IMR-90 (cell line): Measurements from ENCODE around the gene MS4A2. TPM values are rescaled to one million over a fixed set of nuclear protein-coding genes. Genes with fewer than 3 reads are reported as not detected.

Source experiments
- ATAC-seq: fragments of 200-7000 bp; cut with Tn5 transposase; 2 replicates; pipeline ENCODE4 v1.9.1; 2020; ENCODE audit warnings: low read depth, mild to moderate bottlenecking, moderate library complexity
- BruUV-seq: library from RNA; stranded (reverse); fragments of 400-500 nt; replicated peaks from 2 replicates; lab custom pipeline; 2021; lab: Mats Ljungman, UMichigan
- CTCF ChIA-PET: fragments of 300-600 bp; formaldehyde crosslinking; extraction: SDS; loops from one replicate; lab custom pipeline; 2021; ENCODE audit warnings: antibody characterized with exemption; lab: Yijun Ruan, JAX
- POLR2A ChIA-PET: fragments of 300-600 bp; sonication (Branson Sonifier 250); formaldehyde crosslinking; loops from one replicate; lab custom pipeline; 2022; ENCODE audit warnings: antibody characterized with exemption; ENCODE audit not compliant: unreplicated experiment; lab: Charles Lee
- DNase-seq: peaks from one replicate; pipeline ENCODE4 v3.0.0; 2013
- H2AFZ ChIP-seq: replicated peaks from 2 replicates; pipeline ENCODE3; 2013; ENCODE audit warnings: low read length, mild to moderate bottlenecking; ENCODE audit not compliant: poor library complexity
- H2AK5ac ChIP-seq: 2 replicates; pipeline ENCODE4 v1.6.1; 2013; ENCODE audit warnings: low read depth, low read length, inconsistent platforms
- H2AK9ac ChIP-seq: replicated peaks from 2 replicates; pipeline ENCODE3; 2013; ENCODE audit warnings: mild to moderate bottlenecking, low read depth, low read length, moderate library complexity; ENCODE audit not compliant: poor library complexity
- H2BK120ac ChIP-seq: 2 replicates; pipeline ENCODE4 v1.6.1; 2013; ENCODE audit warnings: low read depth, low read length, inconsistent platforms
- H2BK15ac ChIP-seq: 3 replicates; pipeline ENCODE4 v1.6.1; 2013; ENCODE audit warnings: low read depth, low read length, inconsistent platforms
- H2BK20ac ChIP-seq: 2 replicates; pipeline ENCODE4 v1.6.1; 2013; ENCODE audit warnings: low read depth, mild to moderate bottlenecking, inconsistent platforms, low read length, moderate library complexity
- H2BK5ac ChIP-seq: 2 replicates; pipeline ENCODE4 v1.6.1; 2013; ENCODE audit warnings: mild to moderate bottlenecking, low read depth, low read length, inconsistent platforms; ENCODE audit not compliant: poor library complexity, severe bottlenecking
- H3K14ac ChIP-seq: replicated peaks from 2 replicates; pipeline ENCODE4 v1.6.1; 2013; ENCODE audit warnings: low read depth, low read length, inconsistent platforms
- H3K18ac ChIP-seq: 2 replicates; pipeline ENCODE4 v1.6.1; 2013; ENCODE audit warnings: low read depth, low read length, control low read depth
- H3K23ac ChIP-seq: 2 replicates; pipeline ENCODE4 v1.6.1; 2013; ENCODE audit warnings: low read depth, low read length, inconsistent platforms
- H3K27ac ChIP-seq: 2 replicates; pipeline ENCODE4 v1.5.1; 2013; ENCODE audit warnings: mild to moderate bottlenecking, control low read depth, low read length; ENCODE audit not compliant: insufficient read depth
- H3K27me3 ChIP-seq: 2 replicates; pipeline ENCODE4 v1.6.1; 2013; ENCODE audit warnings: low read length; ENCODE audit not compliant: control insufficient read depth, insufficient read depth
- H3K36me3 ChIP-seq: 2 replicates; pipeline ENCODE4 v1.6.1; 2013; ENCODE audit warnings: low read length, mixed read lengths; ENCODE audit not compliant: control insufficient read depth, insufficient read depth
- H3K4ac ChIP-seq: 2 replicates; pipeline ENCODE4 v1.6.1; 2013; ENCODE audit warnings: low read depth, low read length, inconsistent platforms
- H3K4me1 ChIP-seq: 2 replicates; pipeline ENCODE4 v1.6.1; 2013; ENCODE audit warnings: low read length, mixed read lengths; ENCODE audit not compliant: control insufficient read depth, insufficient read depth
- H3K4me2 ChIP-seq: 2 replicates; pipeline ENCODE4 v1.6.1; 2013; ENCODE audit warnings: low read depth, mild to moderate bottlenecking, control low read depth, low read length, moderate library complexity
- H3K4me3 ChIP-seq: 2 replicates; pipeline ENCODE4 v1.5.1; 2013; ENCODE audit warnings: low read depth, mild to moderate bottlenecking, control low read depth, low read length, moderate library complexity; ENCODE audit not compliant: insufficient read depth
- H3K56ac ChIP-seq: 2 replicates; pipeline ENCODE4 v1.6.1; 2013; ENCODE audit warnings: low read length, inconsistent platforms; ENCODE audit not compliant: insufficient read depth; ENCODE audit errors: extremely low read depth
- H3K79me1 ChIP-seq, 2 experiments: 2 replicates each; pipeline ENCODE4 v1.6.1; 2013; ENCODE audit warnings: low read length in 2 of 2, inconsistent platforms in 1 of 2, low read depth in 1 of 2
- H3K9ac ChIP-seq: 2 replicates; pipeline ENCODE4 v1.6.1; 2013; ENCODE audit warnings: low read depth, low read length, control low read depth
- H3K9me1 ChIP-seq: 2 replicates; pipeline ENCODE4 v1.6.1; 2013; ENCODE audit warnings: low read length, inconsistent platforms; ENCODE audit not compliant: insufficient read depth
- H3K9me3 ChIP-seq: 2 replicates; pipeline ENCODE4 v1.6.1; 2013; ENCODE audit warnings: low read length; ENCODE audit not compliant: control insufficient read depth, insufficient read depth
- H4K20me1 ChIP-seq: 2 replicates; pipeline ENCODE4 v1.6.1; 2013; ENCODE audit warnings: low read length, inconsistent platforms; ENCODE audit not compliant: insufficient read depth
- H4K5ac ChIP-seq: 2 replicates; pipeline ENCODE4 v1.6.1; 2013; ENCODE audit warnings: mild to moderate bottlenecking, low read depth, low read length, control low read depth
- H4K8ac ChIP-seq, 2 experiments: 2 replicates each; pipeline ENCODE4 v1.6.1; 2013; ENCODE audit warnings: low read depth in 2 of 2, low read length in 2 of 2, control low read depth in 1 of 2, inconsistent platforms in 1 of 2
- H4K91ac ChIP-seq: 2 replicates; pipeline ENCODE4 v1.6.1; 2013; ENCODE audit warnings: low read depth, low read length, inconsistent platforms; ENCODE audit not compliant: insufficient read depth
- BHLHE40 ChIP-seq: fragments of 150-350 bp; IDR thresholded peaks from 2 replicates; pipeline ENCODE4 v1.6.1; 2016; ENCODE audit warnings: mild to moderate bottlenecking, low read depth, low read length
- CEBPB ChIP-seq: IDR thresholded peaks from 2 replicates; pipeline ENCODE4 v1.6.1; 2012; ENCODE audit warnings: low read depth, low read length, improper control_type of control experiment
- CTCF ChIP-seq: conservative IDR thresholded peaks from 2 replicates; pipeline ENCODE4 v1.5.1; 2012; ENCODE audit warnings: mild to moderate bottlenecking, low read depth, low read length, improper control_type of control experiment
- ELK1 ChIP-seq: fragments of 150-350 bp; IDR thresholded peaks from 2 replicates; pipeline ENCODE4 v1.6.1; 2016; ENCODE audit warnings: low read depth, mild to moderate bottlenecking, low read length, moderate library complexity, borderline replicate concordance
- FOS ChIP-seq: fragments of 150-350 bp; IDR thresholded peaks from 2 replicates; pipeline ENCODE4 v1.6.1; 2016; ENCODE audit warnings: low read depth, low read length
- MAFK ChIP-seq: IDR thresholded peaks from 2 replicates; pipeline ENCODE4 v1.6.1; 2012; ENCODE audit warnings: low read depth, low read length, improper control_type of control experiment
- MAZ ChIP-seq: IDR thresholded peaks from 2 replicates; pipeline ENCODE4 v1.6.1; 2012; ENCODE audit warnings: low read depth, mild to moderate bottlenecking, low read length, improper control_type of control experiment, moderate library complexity, borderline replicate concordance
- MXI1 ChIP-seq: IDR thresholded peaks from 2 replicates; pipeline ENCODE4 v1.6.1; 2012; ENCODE audit warnings: low read depth, mild to moderate bottlenecking, low read length, moderate library complexity, borderline replicate concordance
- NFE2L2 ChIP-seq: fragments of 150-350 bp; IDR thresholded peaks from 2 replicates; pipeline ENCODE4 v1.6.1; 2016; ENCODE audit warnings: low read depth, mild to moderate bottlenecking, low read length
- POLR2A ChIP-seq: IDR thresholded peaks from 2 replicates; pipeline ENCODE4 v1.6.1; 2012; ENCODE audit warnings: mild to moderate bottlenecking, low read depth, low read length
- RCOR1 ChIP-seq: IDR thresholded peaks from 2 replicates; pipeline ENCODE4 v1.6.1; 2012; ENCODE audit warnings: mild to moderate bottlenecking, low read length, improper control_type of control experiment; ENCODE audit not compliant: insufficient replicate concordance
- RFX5 ChIP-seq: IDR thresholded peaks from 2 replicates; pipeline ENCODE4 v1.8.0; 2012; ENCODE audit warnings: low read depth, mild to moderate bottlenecking, low read length, moderate library complexity
- WGBS, 2 experiments: methylation state at CpG; one replicate each; pipeline versions ENCODE4 v1.1.5 to v1.1.7; 2013; ENCODE audit warnings: missing lambda C conversion rate in 2 of 2; ENCODE audit not compliant: insufficient read length in 1 of 2; ENCODE audit errors: extremely low coverage in 2 of 2; 5-methylcytosine and 5-hydroxymethylcytosine counted together
- dilution Hi-C: fragments of 300-500 bp; cut with HindIII; formaldehyde crosslinking; loops from one replicate; pipeline ENCODE4 v1.14.3; 2018; ENCODE audit warnings: low sequenced_read_pairs; ENCODE audit not compliant: unreplicated experiment
- in situ Hi-C: fragments of 300-500 bp; cut with MboI; formaldehyde crosslinking; loops from 3 replicates; pipeline ENCODE4 v1.14.3; 2019; ENCODE audit warnings: low sequenced_read_pairs, inconsistent platforms, mixed read lengths
- intact Hi-C: fragments of 100-400 bp; cut with micrococcal nuclease; formaldehyde crosslinking; loops from 2 replicates; pipeline ENCODE4 v1.10.0; 2022
- polyA plus RNA-seq, 3 experiments: library from polyadenylated mRNA; depleted of rRNA; stranded (reverse); fragments of >200 nt; gene quantifications; 2 replicates each; pipeline ENCODE4 v1.2.3, GENCODE V29; 2012; ENCODE audit warnings: low replicate concordance in 1 of 3
- total RNA-seq: library from RNA; depleted of rRNA; stranded (reverse); fragments of >200 nt; gene quantifications from 2 replicates; pipeline ENCODE4 v1.2.3, GENCODE V29; 2012
- TF ChIP-seq, protein P1 (sequence below): fragments of 150-350 bp; IDR thresholded peaks from 2 replicates; pipeline ENCODE4 v1.6.1; 2017; ENCODE audit warnings: mild to moderate bottlenecking, antibody characterized with exemption, low read length, low read depth

Gene MS4A2
- total and polyA plus RNA-seq, 2 of the 4 experiments (the other 2 are of a cell fraction) = not detected

DNA sequence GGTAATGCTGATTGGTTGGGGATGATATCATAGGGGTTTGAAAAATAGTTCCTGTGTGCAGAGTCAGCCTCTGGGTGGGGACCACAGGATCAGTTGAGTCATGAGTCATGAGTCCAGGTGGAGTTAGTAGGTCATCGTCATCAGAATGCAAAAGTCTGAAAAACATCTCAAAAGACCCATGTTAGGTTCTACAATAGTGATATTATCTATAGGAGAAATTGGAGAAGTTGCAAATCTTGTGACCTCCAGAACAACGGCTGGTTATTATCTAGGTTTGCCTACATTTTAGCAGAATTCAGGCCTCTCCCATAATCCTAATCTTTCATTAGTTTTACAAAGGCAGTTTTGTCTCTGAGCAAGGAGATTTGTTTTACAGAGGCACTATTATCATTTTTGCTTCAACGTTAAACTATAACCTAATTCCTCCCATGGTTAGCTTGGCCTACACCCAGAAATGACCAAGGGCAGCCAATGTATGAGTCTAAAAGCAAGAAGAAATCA, 38.9 kb downstream of the MS4A2 start:
- no peaks in the 10 kb centered on the region for H3K4me1 ChIP-seq
- H2AFZ ChIP-seq = no peak overlapping the region
- H2BK5ac ChIP-seq = no peak overlapping the region
- H4K8ac ChIP-seq = no peak overlapping the region
- peaks cover 2% of the 10 kb centered on the region; the same call in 1 of the 2 replicates for H3K9me3 ChIP-seq
- ChIA-PET POLR2A (no interaction called here), CTCF (no interaction called here)
- no peak overlapping the region for H2BK15ac ChIP-seq
- no peak overlapping the region for H2AK9ac ChIP-seq
- BruUV-seq = no TSS peak
- intact Hi-C loops = no loop called here
- H3K4me3 ChIP-seq = no peak overlapping the region
- H2BK20ac ChIP-seq = no peak overlapping the region
- H3K9me1 ChIP-seq = no peaks in the 10 kb centered on the region
- no peak for DNase-seq
- no CpG with 5 or more reads among the region's 3 CpGs for WGBS, 2 experiments
- no peak overlapping the region for H3K56ac ChIP-seq
- no peak overlapping the region for H3K23ac ChIP-seq
- H3K27me3 ChIP-seq = no peaks in the 10 kb centered on the region
- H3K4ac ChIP-seq = no peak overlapping the region
- H4K20me1 ChIP-seq = no peaks in the 10 kb centered on the region
- H3K4me2 ChIP-seq = no peak overlapping the region
- no peak overlapping the region for H2AK5ac ChIP-seq
- no peak overlapping the region for H4K91ac ChIP-seq
- no peak overlapping the region for H3K14ac ChIP-seq
- H3K27ac ChIP-seq = no peak overlapping the region
- no peak overlapping the region for H3K9ac ChIP-seq
- no peaks in the 10 kb centered on the region for H3K36me3 ChIP-seq
- no peak overlapping the region for H2BK120ac ChIP-seq
- dilution Hi-C loops = no loop called here
- no peak for TF ChIP-seq POLR2A
- TF ChIP-seq CTCF = no peak
- no peak for TF ChIP-seq BHLHE40
- TF ChIP-seq, protein P1, sequence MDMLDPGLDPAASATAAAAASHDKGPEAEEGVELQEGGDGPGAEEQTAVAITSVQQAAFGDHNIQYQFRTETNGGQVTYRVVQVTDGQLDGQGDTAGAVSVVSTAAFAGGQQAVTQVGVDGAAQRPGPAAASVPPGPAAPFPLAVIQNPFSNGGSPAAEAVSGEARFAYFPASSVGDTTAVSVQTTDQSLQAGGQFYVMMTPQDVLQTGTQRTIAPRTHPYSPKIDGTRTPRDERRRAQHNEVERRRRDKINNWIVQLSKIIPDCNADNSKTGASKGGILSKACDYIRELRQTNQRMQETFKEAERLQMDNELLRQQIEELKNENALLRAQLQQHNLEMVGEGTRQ = no peak
- TF ChIP-seq MAZ = no peak
- no peak for TF ChIP-seq RFX5
- TF ChIP-seq MXI1 = no peak
- no peak for TF ChIP-seq FOS
- no peak for TF ChIP-seq NFE2L2
- TF ChIP-seq MAFK = no peak
- no peak for TF ChIP-seq RCOR1
- TF ChIP-seq ELK1 = no peak
- no peak for TF ChIP-seq CEBPB
- no peaks in the 10 kb centered on the region for H3K79me1 ChIP-seq
- ATAC-seq = no peak
- H3K18ac ChIP-seq = no peak overlapping the region
- in situ Hi-C loops = no loop called here
- no peak overlapping the region for H4K5ac ChIP-seq
